Measurements from ENCODE around the gene FZD4.

GRCh38 chr11:86902345-86902744, 52.9 kb downstream of the FZD4 start:
- TF ChIP-seq POLR2A (IDR thresholded peaks at IDR 0.05) (no peak), CTCF (IDR thresholded peaks at IDR 0.05) (no peak), POLR2AphosphoS5 (IDR thresholded peaks at IDR 0.05) (no peak), EP300 (IDR thresholded peaks at IDR 0.05) (no peak)

All from sigmoid colon (tissue), 4 donors.